Measurements from ENCODE around the gene S100A10.

The S100A10 gene

GRCh38 chr1:152013664-152014237 lies 20.1 kb upstream of the S100A10 start:
- DNase-seq (ENCODE audit: low read depth) = no peak

GRCh38 chr1:152009691-152010090 lies 16.0 kb upstream of the S100A10 start:
- no peak for DNase-seq (ENCODE audit: low read depth)

GRCh38 chr1:152007047-152007446 lies 13.4 kb upstream of the S100A10 start:
- no peak for DNase-seq (ENCODE audit: low read depth)

- no peak for DNase-seq (ENCODE audit: low read depth)
Measured at GRCh38 chr1:152005360-152005912, 11.8 kb upstream of the S100A10 start.

GRCh38 chr1:152003846-152004442 lies 10.3 kb upstream of the S100A10 start:
- no peak for DNase-seq (ENCODE audit: low read depth)

- no peak for DNase-seq (ENCODE audit: low read depth)
Measured at GRCh38 chr1:152002960-152003359, 9.3 kb upstream of the S100A10 start.

- peak; percentile 61 for DNase-seq (ENCODE audit: low read depth)
Measured at GRCh38 chr1:152001631-152002584, 8.2 kb upstream of the S100A10 start.

- DNase-seq (ENCODE audit: low read depth) = no peak
Measured at GRCh38 chr1:152000964-152001630, 7.4 kb upstream of the S100A10 start.

- no peak for DNase-seq (ENCODE audit: low read depth)
Measured at GRCh38 chr1:151998611-151999362, 5.1 kb upstream of the S100A10 start.

- no peak for DNase-seq (ENCODE audit: low read depth)
Measured at GRCh38 chr1:151997284-151997570, 3.6 kb upstream of the S100A10 start.

- DNase-seq (ENCODE audit: low read depth) = no peak
Measured at GRCh38 chr1:151995774-151996173, 2.1 kb upstream of the S100A10 start.

- DNase-seq (ENCODE audit: low read depth) = no peak
Measured at GRCh38 chr1:151994956-151995355, 1.3 kb upstream of the S100A10 start.

- no peak for DNase-seq (ENCODE audit: low read depth)
Measured at GRCh38 chr1:151993084-151993733, 450 bp downstream of the S100A10 start.

GRCh38 chr1:151992303-151993083 lies 1.2 kb downstream of the S100A10 start:
- DNase-seq (ENCODE audit: low read depth) = no peak

- no peak for DNase-seq (ENCODE audit: low read depth)
Measured at GRCh38 chr1:151991663-151992302, 1.9 kb downstream of the S100A10 start.

GRCh38 chr1:151990856-151991198 lies 2.8 kb downstream of the S100A10 start:
- no peak for DNase-seq (ENCODE audit: low read depth)

GRCh38 chr1:151990058-151990855 lies 3.4 kb downstream of the S100A10 start:
- no peak for DNase-seq (ENCODE audit: low read depth)

GRCh38 chr1:151989211-151989862 lies 4.3 kb downstream of the S100A10 start:
- DNase-seq (ENCODE audit: low read depth) = no peak

All from stimulated activated CD8-positive, alpha-beta memory T cell treated with anti-CD3 and anti-CD28 coated beads, Interleukin-12 subunit alpha, Interleukin-12 subunit beta, amount 100 ng/mL, for 1 hour (primary cell).